K562 (cell line): ENCODE measurements around the gene POT1. TPM values are rescaled to one million over a fixed set of nuclear protein-coding genes. Genes with fewer than 3 reads are reported as not detected.
"Not testable (repeated sequence)": the region's sequence is repeated elsewhere in the genome, so short reads cannot be mapped to it uniquely, and the experiment has no call there.

Source experiments
- ATAC-seq: fragments of 200-7000 bp; cut with Tn5 transposase; 3 replicates; pipeline ENCODE4 v1.9.1; 2020; ENCODE audit warnings: moderate library complexity
- BruUV-seq: library from RNA; stranded (reverse); fragments of 400-500 nt; replicated peaks from 2 replicates; lab custom pipeline; 2021; lab: Mats Ljungman, UMichigan
- CTCF ChIA-PET: fragments of 300-600 bp; formaldehyde crosslinking; extraction: SDS; loops from one replicate; lab custom pipeline; 2021; ENCODE audit warnings: low intra/inter-chr PET ratio; lab: Yijun Ruan, JAX
- POLR2A ChIA-PET: fragments of 300-600, 350-650 bp; sonication (Branson Sonifier 250); formaldehyde crosslinking; extraction: SDS; loops from one replicate; lab custom pipeline; 2021; ENCODE audit warnings: antibody characterized with exemption, inconsistent platforms; lab: Yijun Ruan, JAX
- DNase-seq, 4 experiments: peaks; one replicate each; pipeline versions ENCODE4 v3.0.0 to v3.0.0-alpha.2; 2011 to 2018; ENCODE audit warnings: low spot score in 3 of 4, mixed read lengths in 3 of 4; ENCODE audit errors: extremely low read depth in 1 of 4
- FAIRE-seq: peaks from 2 replicates; lab custom pipeline; 2011; peaks lifted over from hg19 to GRCh38; lab: Jason Lieb, UNC
- H2AFZ ChIP-seq: 2 replicates; pipeline ENCODE4 v1.6.0; 2011; ENCODE audit warnings: low read depth, low read length, control low read depth, inconsistent platforms
- H3K27ac ChIP-seq: fragments of 200-600 bp; 3 replicates; pipeline ENCODE4 v1.8.0; 2011; ENCODE audit warnings: low read depth, mild to moderate bottlenecking, control low read depth, inconsistent platforms, low read length, moderate library complexity, mixed read lengths; ENCODE audit errors: extremely low read depth
- H3K27me3 ChIP-seq, 2 experiments: fragments of 300-600 bp in 1 of 2; 2 replicates in 1 of 2; 3 replicates in 1 of 2; pipeline versions ENCODE4 v1.6.0 to v1.8.0; 2011; ENCODE audit warnings: inconsistent platforms in 2 of 2, low read length in 2 of 2, mild to moderate bottlenecking in 1 of 2, mixed read lengths in 1 of 2, moderate library complexity in 1 of 2; ENCODE audit not compliant: control insufficient read depth in 2 of 2, insufficient read depth in 2 of 2
- H3K36me3 ChIP-seq: fragments of 300-600 bp; 3 replicates; pipeline ENCODE4 v1.8.0; 2011; ENCODE audit warnings: mild to moderate bottlenecking, low read length, inconsistent platforms; ENCODE audit not compliant: control insufficient read depth, insufficient read depth
- H3K4me1 ChIP-seq, 2 experiments: fragments of 200-600 bp in 1 of 2; replicated peaks in 1 of 2; 2 replicates in 1 of 2; 3 replicates in 1 of 2; pipeline versions ENCODE4 v1.5.1 to v1.8.0; 2011; ENCODE audit warnings: inconsistent platforms in 2 of 2, low read length in 2 of 2, mild to moderate bottlenecking in 1 of 2, mixed read lengths in 1 of 2, moderate library complexity in 1 of 2; ENCODE audit not compliant: control insufficient read depth in 2 of 2, insufficient read depth in 2 of 2
- H3K4me2 ChIP-seq: 2 replicates; pipeline ENCODE4 v1.6.1; 2011; ENCODE audit warnings: low read length, control low read depth, inconsistent platforms, mixed read lengths; ENCODE audit not compliant: insufficient read depth
- H3K4me3 ChIP-seq: fragments of 200-600 bp; sonication (generic), shearing (Covaris generic); 2 replicates; pipeline ENCODE4 v1.5.1; 2016; ENCODE audit warnings: control low read depth, inconsistent platforms
- H3K79me2 ChIP-seq: fragments of 200-600 bp; 3 replicates; pipeline ENCODE4 v1.8.0; 2011; ENCODE audit warnings: low read length, inconsistent platforms; ENCODE audit not compliant: control insufficient read depth, insufficient read depth
- H3K9ac ChIP-seq, 2 experiments: 2 replicates each; pipeline versions ENCODE4 v1.6.0 to v1.6.1; 2011; ENCODE audit warnings: low read depth in 2 of 2, low read length in 2 of 2, control low read depth in 1 of 2, inconsistent platforms in 1 of 2, mild to moderate bottlenecking in 1 of 2, mixed read lengths in 1 of 2; ENCODE audit not compliant: insufficient read depth in 1 of 2
- H3K9me1 ChIP-seq: one replicate; pipeline ENCODE4 v1.6.0; 2011; ENCODE audit warnings: inconsistent platforms, mild to moderate bottlenecking, low read length, moderate library complexity; ENCODE audit not compliant: control insufficient read depth, insufficient read depth
- H3K9me3 ChIP-seq: replicated peaks from 2 replicates; pipeline ENCODE4 v1.5.1; 2011; ENCODE audit warnings: low read depth, low read length, inconsistent platforms; ENCODE audit not compliant: control insufficient read depth, insufficient read depth
- H4K20me1 ChIP-seq: replicated peaks from 2 replicates; pipeline ENCODE4 v1.6.1; 2011; ENCODE audit warnings: low read length, inconsistent platforms, mixed read lengths; ENCODE audit not compliant: control insufficient read depth, insufficient read depth
- E2F4 ChIP-seq: sonication (generic); formaldehyde crosslinking; IDR thresholded peaks from 2 replicates; pipeline ENCODE4 v1.8.0; 2022; ENCODE audit warnings: mild to moderate bottlenecking, low read depth, missing genetic modification reagents
- NFE2L1 ChIP-seq: fragments of 450-650 bp; IDR thresholded peaks from 2 replicates; pipeline ENCODE4 v1.6.1; 2016; ENCODE audit warnings: missing genetic modification characterization, low read depth, mild to moderate bottlenecking, missing compliant biosample characterization, moderate library complexity, borderline replicate concordance
- POLR3G ChIP-seq: IDR thresholded peaks from 2 replicates; pipeline ENCODE4 v1.6.1; 2011; ENCODE audit not compliant: insufficient read length, insufficient replicate concordance; ENCODE audit errors: extremely low read depth
- TRIM28 ChIP-seq: fragments of 450-650 bp; IDR thresholded peaks from 2 replicates; pipeline ENCODE4 v1.6.1; 2017
- ZFP36 ChIP-seq: fragments of 150-350 bp; IDR thresholded peaks from 2 replicates; pipeline ENCODE4 v1.6.1; 2018; ENCODE audit warnings: low read length, low read depth; ENCODE audit not compliant: partially characterized antibody
- ZNF444 ChIP-seq: fragments of 250-450 bp; sonication (Bioruptor Pico); IDR thresholded peaks from 2 replicates; pipeline ENCODE4 v1.4.0; 2020; ENCODE audit warnings: mild to moderate bottlenecking, moderate library complexity
- WGBS: fragments of 100-300 bp; shearing (Covaris generic); methylation state at CpG from one replicate; pipeline ENCODE4 v1.1.6; 2016; ENCODE audit warnings: low coverage, mixed read lengths; ENCODE audit not compliant: insufficient coverage; ENCODE audit errors: missing lambda C conversion rate; 5-methylcytosine and 5-hydroxymethylcytosine counted together
- in situ Hi-C: fragments of 300-500 bp; cut with MboI; formaldehyde crosslinking; loops from 4 replicates; pipeline ENCODE4 v1.15.0; 2018; ENCODE audit warnings: inconsistent platforms, mixed read lengths
- intact Hi-C: fragments of 100-400 bp; cut with micrococcal nuclease; formaldehyde crosslinking; loops from 2 replicates; pipeline ENCODE4 v1.14.2; 2022
- polyA plus RNA-seq, 8 experiments: library from polyadenylated mRNA; depleted of rRNA in 4 of 8; stranded (reverse) in 5 of 8; unstranded in 3 of 8; fragments of >200 nt; fragmentation: Nextera tagmentation in 2 of 8; fragmentation: Illumina TruSeq in 1 of 8; extraction: Ambion mirVana in 2 of 8; extraction: Trizol in 1 of 8; gene quantifications; 2 replicates each; pipeline versions ENCODE4 v1.2.1 to v1.2.3, GENCODE V29; 2011 to 2014; ENCODE audit warnings: inconsistent platforms in 1 of 8, missing spikeins in 1 of 8
- total RNA-seq, 7 experiments: library from RNA; depleted of rRNA in 6 of 7; stranded (reverse); fragments of >200 nt in 6 of 7; fragmentation: Illumina TruSeq in 2 of 7; extraction: Trizol in 2 of 7; gene quantifications; 2 replicates each; pipeline versions ENCODE4 v1.2.1 to v1.2.3, GENCODE V29; 2011 to 2021; ENCODE audit warnings: low replicate concordance in 1 of 7

Gene POT1
- total and polyA plus RNA-seq, 9 of the 15 experiments (the other 6 are each of a cell fraction or from before 2014, with no cell fraction given): 37.9 to 140 (median 63.6) TPM

GRCh38 chr7:124959676-124960075, 30.1 kb upstream of the POT1 start:
- no peaks in the 10 kb centered on the region for H4K20me1 ChIP-seq
- H3K9ac ChIP-seq: no peak overlapping the region
- CTCF ChIA-PET: no interaction called here
- no peaks in the 10 kb centered on the region for H3K36me3 ChIP-seq
- H3K79me2 ChIP-seq: no peaks in the 10 kb centered on the region
- in situ Hi-C loops (no loop called here), intact Hi-C loops (no loop called here)
- POLR2A ChIA-PET: no interaction called here
- H3K4me1 ChIP-seq: no peaks in the 10 kb centered on the region; a peak in 1 of 5 replicates
- TF ChIP-seq E2F4: no peak
- TF ChIP-seq POLR3G: no peak
- TF ChIP-seq ZNF444 (CRISPR knock-in tag): no peak
- no peak for TF ChIP-seq NFE2L1 (tag)
- ATAC-seq (no peak), DNase-seq (no peak), FAIRE-seq (no peak)
- no TSS peak for BruUV-seq
- no peak overlapping the region for H3K27ac ChIP-seq
- no peaks in the 10 kb centered on the region; the same call in 1 of the 2 replicates for H3K9me3 ChIP-seq
- no peak overlapping the region for H3K4me2 ChIP-seq
- no peaks in the 10 kb centered on the region for H3K27me3 ChIP-seq
- no peak overlapping the region for H3K4me3 ChIP-seq
- no peak overlapping the region for H2AFZ ChIP-seq
- WGBS: 4% methylated on average over 1 of the region's 1 CpG
- no peaks in the 10 kb centered on the region for H3K9me1 ChIP-seq

- DNase-seq, in situ Hi-C loops, H3K4me1 ChIP-seq, H3K9ac ChIP-seq, H3K79me2 ChIP-seq, H3K27ac ChIP-seq, H3K4me3 ChIP-seq, H2AFZ ChIP-seq, H3K4me2 ChIP-seq, H3K9me1 ChIP-seq, ATAC-seq, H4K20me1 ChIP-seq, H3K9me3 ChIP-seq, BruUV-seq, POLR2A ChIA-PET, H3K36me3 ChIP-seq, CTCF ChIA-PET, intact Hi-C loops, FAIRE-seq, H3K27me3 ChIP-seq: not testable (repeated sequence)
- WGBS: 63% methylated on average over 1 of the region's 1 CpG
- TF ChIP-seq TRIM28 (0 out of 2 replicates have a peak, but pooled peaks have one; percentile 55), ZFP36 (peak; percentile 42)
These were observed 28.3 kb upstream of the POT1 start for GRCh38 chr7:124957952-124958351.
